ENCODE data around the gene LYSMD4.

The LYSMD4 gene

DNA sequence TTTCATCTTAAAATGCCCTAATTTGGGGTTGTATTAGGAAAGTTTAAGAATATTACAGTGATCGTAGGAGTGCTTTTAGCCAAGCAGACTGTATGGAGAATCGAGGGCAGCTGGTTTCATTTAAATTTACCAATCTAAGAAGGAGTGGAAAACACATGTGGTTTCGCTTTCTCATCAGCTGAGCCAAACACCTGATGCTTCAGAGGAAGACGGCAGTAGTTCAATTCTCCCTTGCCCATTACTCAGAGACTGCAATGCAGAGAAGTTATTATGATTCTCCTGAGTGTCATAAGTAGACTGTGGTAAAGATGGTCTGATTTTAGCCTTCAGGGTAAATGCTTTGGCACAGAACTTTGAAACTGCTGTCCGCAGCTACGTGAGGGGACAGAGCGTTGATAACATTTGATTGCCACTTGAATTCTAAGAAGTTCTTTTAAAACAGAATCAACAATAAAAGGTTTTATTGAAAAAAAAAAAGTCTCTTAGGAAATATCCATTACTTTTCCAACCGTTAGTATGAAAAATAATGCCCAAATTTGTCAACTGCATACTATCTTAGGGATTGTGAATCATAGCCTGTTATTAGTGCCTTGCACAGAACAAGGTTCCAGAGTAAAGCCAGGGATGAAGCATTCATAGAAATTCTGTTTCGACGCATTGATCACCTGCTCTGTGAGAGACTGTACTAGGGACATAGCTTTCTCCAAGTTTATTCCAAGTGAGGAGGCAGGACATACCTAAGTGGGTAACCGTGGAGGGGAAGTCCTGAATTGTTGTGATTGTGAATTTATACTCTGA is 25.6 kb downstream of the LYSMD4 start:
- DNase-seq (ENCODE audit: low read depth) = peak; percentile 44
- H3K4me3 ChIP-seq (ENCODE audit: low read depth, low read length) = no peak overlapping the region
- TF ChIP-seq, protein P1, sequence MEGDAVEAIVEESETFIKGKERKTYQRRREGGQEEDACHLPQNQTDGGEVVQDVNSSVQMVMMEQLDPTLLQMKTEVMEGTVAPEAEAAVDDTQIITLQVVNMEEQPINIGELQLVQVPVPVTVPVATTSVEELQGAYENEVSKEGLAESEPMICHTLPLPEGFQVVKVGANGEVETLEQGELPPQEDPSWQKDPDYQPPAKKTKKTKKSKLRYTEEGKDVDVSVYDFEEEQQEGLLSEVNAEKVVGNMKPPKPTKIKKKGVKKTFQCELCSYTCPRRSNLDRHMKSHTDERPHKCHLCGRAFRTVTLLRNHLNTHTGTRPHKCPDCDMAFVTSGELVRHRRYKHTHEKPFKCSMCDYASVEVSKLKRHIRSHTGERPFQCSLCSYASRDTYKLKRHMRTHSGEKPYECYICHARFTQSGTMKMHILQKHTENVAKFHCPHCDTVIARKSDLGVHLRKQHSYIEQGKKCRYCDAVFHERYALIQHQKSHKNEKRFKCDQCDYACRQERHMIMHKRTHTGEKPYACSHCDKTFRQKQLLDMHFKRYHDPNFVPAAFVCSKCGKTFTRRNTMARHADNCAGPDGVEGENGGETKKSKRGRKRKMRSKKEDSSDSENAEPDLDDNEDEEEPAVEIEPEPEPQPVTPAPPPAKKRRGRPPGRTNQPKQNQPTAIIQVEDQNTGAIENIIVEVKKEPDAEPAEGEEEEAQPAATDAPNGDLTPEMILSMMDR (IDR thresholded peaks at IDR 0.05; ENCODE audit: insufficient read depth, low read depth, low read length, missing control alignments) = no peak

DNA sequence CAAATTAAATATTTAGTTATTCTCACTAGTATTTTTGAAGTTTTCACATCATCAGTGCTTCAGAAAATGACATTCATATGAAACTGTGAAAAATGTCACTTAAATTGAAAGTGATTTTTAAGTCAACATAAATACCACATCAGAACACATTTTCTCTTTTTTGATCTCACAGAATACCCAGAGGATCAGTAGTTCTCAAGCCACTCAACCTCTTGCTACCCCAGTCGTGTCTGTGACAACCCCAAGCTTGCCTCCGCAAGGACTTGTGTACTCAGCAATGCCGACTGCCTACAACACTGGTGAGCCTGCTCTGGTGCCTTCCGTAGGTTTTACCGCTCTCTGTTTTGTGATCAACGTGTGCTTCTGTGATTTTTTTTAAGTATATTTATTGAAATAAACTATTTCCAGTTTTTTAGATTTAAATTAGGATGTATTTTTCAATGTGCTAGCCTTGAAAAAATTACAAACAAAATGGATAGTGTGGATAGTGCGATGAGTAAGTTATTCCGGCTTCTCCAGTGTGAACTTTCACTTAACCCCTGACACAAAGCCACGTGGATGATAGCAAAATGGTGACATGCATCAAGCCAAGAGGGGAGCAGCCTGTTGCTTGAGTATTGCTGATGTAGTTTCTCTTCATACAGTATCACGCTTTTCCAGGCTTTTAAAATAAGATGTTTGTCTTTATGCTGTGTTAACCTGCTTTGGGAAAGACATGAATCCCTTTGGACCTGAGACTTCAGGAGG is 26.5 kb downstream of the LYSMD4 start:
- peak; percentile 59 for DNase-seq (ENCODE audit: low read depth)
- no peak overlapping the region for H3K4me3 ChIP-seq (ENCODE audit: low read depth, low read length)
- TF ChIP-seq, protein P1 (IDR thresholded peaks at IDR 0.05; ENCODE audit: insufficient read depth, low read depth, low read length, missing control alignments) = no peak

DNA sequence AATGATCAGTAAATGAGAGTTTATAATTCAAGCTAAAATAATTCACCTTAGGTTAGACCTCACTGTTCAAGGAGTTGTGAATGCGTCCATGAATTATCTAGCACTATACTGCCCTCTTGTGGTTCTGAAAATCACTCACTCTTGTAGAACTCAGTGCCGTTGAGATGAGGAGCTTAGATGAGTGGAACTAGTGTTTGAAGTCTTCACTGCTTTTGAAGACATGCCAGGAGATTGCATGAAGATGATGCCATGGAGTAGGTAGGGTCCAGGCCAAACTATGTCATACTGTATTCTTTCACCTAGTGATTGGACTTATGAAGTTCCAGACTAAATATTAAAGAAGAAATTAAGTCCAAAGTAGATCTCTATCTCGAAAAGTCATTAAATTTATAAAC is 28.8 kb downstream of the LYSMD4 start:
- H3K4me3 ChIP-seq (ENCODE audit: low read depth, low read length) = no peak overlapping the region
- TF ChIP-seq, protein P1 (IDR thresholded peaks at IDR 0.05; ENCODE audit: insufficient read depth, low read depth, low read length, missing control alignments) = peak; percentile 65

DNA sequence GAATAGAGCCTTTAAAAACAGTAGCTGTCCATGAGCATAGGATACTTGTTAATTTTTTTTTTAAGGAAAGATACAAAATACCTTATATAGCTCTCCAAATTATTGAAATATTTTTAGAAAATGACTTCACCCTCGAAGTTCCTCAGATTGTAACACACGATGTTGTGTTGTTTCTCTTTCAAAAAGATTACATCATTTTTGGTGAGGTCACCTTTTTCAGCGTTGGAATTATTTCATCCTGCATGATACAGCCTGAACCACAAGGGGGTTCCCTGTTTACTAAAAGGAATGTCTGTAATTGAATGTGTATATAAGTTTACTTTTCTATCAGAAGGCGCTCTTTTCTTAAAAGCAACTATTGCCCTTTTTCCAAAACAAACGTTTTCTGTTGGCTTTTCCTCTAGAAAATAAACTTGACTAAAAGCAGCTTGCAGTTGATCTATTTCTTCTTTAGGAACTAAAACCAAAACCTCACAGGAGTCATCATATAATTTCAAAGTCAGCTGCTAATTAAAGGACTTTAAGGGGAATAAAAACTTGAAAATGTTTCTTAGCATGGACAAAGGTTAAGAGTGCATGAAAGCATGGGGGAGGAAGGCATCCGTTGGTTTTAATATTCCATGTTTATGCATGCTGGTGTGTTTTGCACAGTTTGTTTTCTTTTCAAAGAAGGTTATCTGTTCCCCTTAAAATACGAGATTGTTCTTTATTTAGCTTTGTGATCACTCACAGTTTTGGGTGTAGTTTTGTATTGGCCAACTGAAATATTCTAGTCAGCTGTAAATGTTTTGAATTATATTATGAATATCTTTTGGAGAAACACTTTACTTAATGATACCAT is 29.4 kb downstream of the LYSMD4 start:
- DNase-seq (ENCODE audit: low read depth) = peak; percentile 63
- TF ChIP-seq, protein P1 (IDR thresholded peaks at IDR 0.05; ENCODE audit: insufficient read depth, low read depth, low read length, missing control alignments) = peak; percentile 11
- no peak overlapping the region for H3K4me3 ChIP-seq (ENCODE audit: low read depth, low read length)

More for the DNA sequence above, 28.8 kb downstream of the LYSMD4 start:
- DNase-seq (ENCODE audit: low read depth) = peak; percentile 89

GRCh38 chr15:99702895-99703602 is 30.2 kb downstream of the LYSMD4 start:
- no peak for DNase-seq (ENCODE audit: low read depth)
- TF ChIP-seq, protein P1 (IDR thresholded peaks at IDR 0.05; ENCODE audit: insufficient read depth, low read depth, low read length, missing control alignments) = no peak
- no peak overlapping the region for H3K4me3 ChIP-seq (ENCODE audit: low read depth, low read length)

GRCh38 chr15:99696096-99696495 is 37.1 kb downstream of the LYSMD4 start:
- no peak overlapping the region for H3K4me3 ChIP-seq (ENCODE audit: low read depth, low read length)
- TF ChIP-seq, protein P1 (IDR thresholded peaks at IDR 0.05; ENCODE audit: insufficient read depth, low read depth, low read length, missing control alignments) = no peak
- DNase-seq (ENCODE audit: low read depth) = no peak

All from GM12865 (cell line).